A549 (cell line): Measurements from ENCODE around the gene ARID1B. TPM values are rescaled to one million over a fixed set of nuclear protein-coding genes. Genes with fewer than 3 reads are reported as not detected.

Experiments
- ATAC-seq, 2 experiments: fragments of 200-7000 bp in 1 of 2; fragments of >200 bp in 1 of 2; cut with Nextera tagmentation in 1 of 2; cut with Tn5 transposase in 1 of 2; 3 replicates each; pipeline versions ENCODE4 v1.8.0 to v1.9.1; 2018 to 2020; ENCODE audit warnings: mild to moderate bottlenecking in 1 of 2, moderate library complexity in 1 of 2
- CTCF ChIA-PET: fragments of 300-600 bp; sonication (Branson Sonifier 250); formaldehyde crosslinking; extraction: SDS; loops from one replicate; lab custom pipeline; 2021; ENCODE audit warnings: antibody characterized with exemption, inconsistent platforms; lab: Yijun Ruan, JAX
- POLR2A ChIA-PET: fragments of 350-600 bp; formaldehyde crosslinking; extraction: SDS; loops from one replicate; lab custom pipeline; 2021; ENCODE audit warnings: antibody characterized with exemption, inconsistent platforms; lab: Yijun Ruan, JAX
- DNase-seq, 2 experiments: peaks; one replicate each; pipeline versions ENCODE4 v3.0.0 to v3.0.0-alpha.2; 2011 to 2016; ENCODE audit warnings: low read depth in 1 of 2, low spot score in 1 of 2
- FAIRE-seq: peaks from 2 replicates; lab custom pipeline; 2011; peaks lifted over from hg19 to GRCh38; lab: Jason Lieb, UNC
- H3K27ac ChIP-seq, 2 experiments: fragments of >200 bp; sonication (Bioruptor Twin); formaldehyde crosslinking; 3 replicates each; pipeline ENCODE4 v1.5.1; 2016 to 2017
- H3K4me1 ChIP-seq: fragments of >200 bp; sonication (Bioruptor Twin); formaldehyde crosslinking; 3 replicates; pipeline ENCODE4 v1.6.1; 2016
- H3K4me2 ChIP-seq: fragments of >200 bp; sonication (Bioruptor Twin); formaldehyde crosslinking; 3 replicates; pipeline ENCODE4 v1.6.1; 2016
- H3K4me3 ChIP-seq: fragments of >200 bp; sonication (Bioruptor Twin); formaldehyde crosslinking; 3 replicates; pipeline ENCODE4 v1.5.1; 2016
- H3K9me3 ChIP-seq: fragments of >200 bp; sonication (Bioruptor Twin); formaldehyde crosslinking; 3 replicates; pipeline ENCODE4 v1.6.1; 2016
- BCL3 ChIP-seq: fragments of >200 bp; sonication (Bioruptor Twin); formaldehyde crosslinking; IDR thresholded peaks from 3 replicates; pipeline ENCODE4 v1.6.1; 2016
- CBX2 ChIP-seq: fragments of 200-600 bp; sonication (generic); IDR thresholded peaks from 2 replicates; pipeline ENCODE4 v1.6.1; 2016; ENCODE audit warnings: low read depth, mild to moderate bottlenecking, borderline replicate concordance
- CEBPB ChIP-seq, 2 experiments: fragments of >200 bp in 1 of 2; sonication (Bioruptor Twin) in 1 of 2; formaldehyde crosslinking in 1 of 2; IDR thresholded peaks; 2 replicates each; pipeline ENCODE4 v1.6.1; 2012 to 2016
- CTCF ChIP-seq: fragments of >200 bp; sonication (Bioruptor Twin); formaldehyde crosslinking; IDR thresholded peaks from 3 replicates; pipeline ENCODE4 v1.5.1; 2016
- EHF ChIP-seq: fragments of 250-450 bp; sonication (Bioruptor Pico); IDR thresholded peaks from 2 replicates; pipeline ENCODE4 v1.5.0; 2020; ENCODE audit warnings: mild to moderate bottlenecking
- ELK1 ChIP-seq: fragments of 150-350 bp; IDR thresholded peaks from 2 replicates; pipeline ENCODE4 v1.6.1; 2014; ENCODE audit warnings: low read depth, mild to moderate bottlenecking, low read length
- ESRRA ChIP-seq: fragments of 150-350 bp; IDR thresholded peaks from 2 replicates; pipeline ENCODE4 v1.6.1; 2014; ENCODE audit warnings: mild to moderate bottlenecking, low read length, borderline replicate concordance
- FOSB ChIP-seq: fragments of 250-450 bp; sonication (Bioruptor Pico); IDR thresholded peaks from 2 replicates; pipeline ENCODE4 v1.5.0; 2020; ENCODE audit warnings: mild to moderate bottlenecking, moderate library complexity
- FOSL2 ChIP-seq, 2 experiments: fragments of 450-650 bp in 1 of 2; fragments of >200 bp in 1 of 2; sonication (Bioruptor Twin) in 1 of 2; formaldehyde crosslinking; IDR thresholded peaks; 2 replicates each; pipeline versions ENCODE4 v1.5.0 to v1.6.1; 2016 to 2020; ENCODE audit warnings: mild to moderate bottlenecking in 1 of 2, moderate library complexity in 1 of 2
- GATA3 ChIP-seq: IDR thresholded peaks from 2 replicates; pipeline ENCODE4 v1.6.1; 2012; ENCODE audit warnings: borderline replicate concordance
- HES2 ChIP-seq: fragments of >200 bp; sonication (Bioruptor Twin); formaldehyde crosslinking; IDR thresholded peaks from 2 replicates; pipeline ENCODE4 v1.6.1; 2016
- HEYL ChIP-seq: fragments of 250-450 bp; sonication (Bioruptor Pico); IDR thresholded peaks from 2 replicates; pipeline ENCODE4 v1.8.0; 2021; ENCODE audit warnings: mild to moderate bottlenecking, moderate library complexity
- HOXB13 ChIP-seq: fragments of 250-450 bp; sonication (Bioruptor Pico); IDR thresholded peaks from 2 replicates; pipeline ENCODE4 v1.5.0; 2020; ENCODE audit warnings: low read depth, mild to moderate bottlenecking, moderate library complexity
- HOXB5 ChIP-seq: fragments of 250-450 bp; sonication (Bioruptor Pico); IDR thresholded peaks from 2 replicates; pipeline ENCODE4 v1.5.0; 2020; ENCODE audit warnings: mild to moderate bottlenecking, moderate library complexity
- JUN ChIP-seq, 2 experiments: fragments of >200 bp; sonication (Bioruptor Twin); formaldehyde crosslinking; IDR thresholded peaks; 2 replicates in 1 of 2; 3 replicates in 1 of 2; pipeline ENCODE4 v1.6.1; 2016 to 2017
- MAFK ChIP-seq: fragments of 450-650 bp; IDR thresholded peaks from 2 replicates; pipeline ENCODE4 v1.6.1; 2014; ENCODE audit not compliant: partially characterized antibody
- NPAS2 ChIP-seq: fragments of 250-450 bp; sonication (Bioruptor Pico); IDR thresholded peaks from 2 replicates; pipeline ENCODE4 v1.8.0; 2022; ENCODE audit warnings: mild to moderate bottlenecking, moderate library complexity, borderline replicate concordance
- SMC3 ChIP-seq: fragments of >200 bp; sonication (Bioruptor Twin); formaldehyde crosslinking; IDR thresholded peaks from 3 replicates; pipeline ENCODE4 v1.6.1; 2018; ENCODE audit warnings: inconsistent platforms
- USF2 ChIP-seq: fragments of 450-650 bp; IDR thresholded peaks from 2 replicates; pipeline ENCODE4 v1.6.1; 2014; ENCODE audit warnings: antibody characterized with exemption
- ZC3H11A ChIP-seq: fragments of 450-650 bp; IDR thresholded peaks from 2 replicates; pipeline ENCODE4 v1.6.1; 2014; ENCODE audit warnings: antibody characterized with exemption, mild to moderate bottlenecking
- WGBS: methylation state at CpG from one replicate; pipeline ENCODE4 v1.1.6; 2017; ENCODE audit errors: missing lambda C conversion rate; 5-methylcytosine and 5-hydroxymethylcytosine counted together
- polyA plus RNA-seq, 4 experiments: library from polyadenylated mRNA; depleted of rRNA in 3 of 4; stranded (reverse); fragments of >200 nt; fragmentation: RNase III in 1 of 4; extraction: RNeasy Plus Mini Kit Qiagen cat#74134 plus additional on column Dnase treatment in 1 of 4; gene quantifications; 2 replicates in 3 of 4; 3 replicates in 1 of 4; pipeline ENCODE4 v1.2.3, GENCODE V29; 2011 to 2017

The ARID1B gene
- polyA plus RNA-seq, 2 of the 4 experiments (the other 2 are of a cell fraction), result 13.5 to 16.3 TPM

GRCh38 chr6:156729248-156729647 lies 47.9 kb upstream of the ARID1B start:
- DNase-seq (peak in 1 of 2 experiments; percentile 17), FAIRE-seq (no peak), ATAC-seq (no peak)
- H3K4me2 ChIP-seq, result no peak overlapping the region
- 55% methylated on average over 2 of the region's 2 CpGs for WGBS
- no peak overlapping the region for H3K4me3 ChIP-seq
- H3K9me3 ChIP-seq, result no peaks in the 10 kb centered on the region
- ChIA-PET POLR2A (no interaction called here), CTCF (interaction anchor here (1.5 kb wide), 1 partner anchor 9 kb away, joined by 3 read pairs; no protein-coding TSS in a partner anchor)
- no peak overlapping the region for H3K27ac ChIP-seq
- TF ChIP-seq ESRRA (no peak), HEYL (CRISPR knock-in tag) (no peak), FOSB (CRISPR knock-in tag) (no peak), CEBPB (IDR thresholded peaks at IDR 0.05) (no peak), SMC3 (no peak), JUN (IDR thresholded peaks at IDR 0.05) (no peak), HOXB5 (CRISPR knock-in tag) (no peak), HOXB13 (CRISPR knock-in tag) (no peak), BCL3 (no peak), ZC3H11A (no peak), USF2 (no peak), CBX2 (no peak), CTCF (no peak), EHF (CRISPR knock-in tag) (no peak), GATA3 (no peak), HES2 (no peak), MAFK (no peak), NPAS2 (CRISPR knock-in tag) (no peak)
- H3K4me1 ChIP-seq, result peaks cover 7% of the 10 kb centered on the region; the same call in 1 of the 3 replicates

GRCh38 chr6:156731396-156731795 lies 45.8 kb upstream of the ARID1B start:
- POLR2A ChIA-PET, result no interaction called here
- TF ChIP-seq ELK1 (no peak), FOSL2 (IDR thresholded peaks at IDR 0.05) (no peak), FOSL2 (CRISPR knock-in tag; IDR thresholded peaks at IDR 0.05) (0 out of 2 replicates have a peak, but pooled peaks have one; percentile 10)
- peak overlapping the region; percentile 32; the same call in 1 of the 3 replicates for H3K4me2 ChIP-seq
- 26% methylated on average over 4 of the region's 4 CpGs for WGBS
- H3K27ac ChIP-seq, result no peak overlapping the region
- CTCF ChIA-PET, result no interaction called here
- no peak overlapping the region for H3K4me3 ChIP-seq
- DNase-seq (peak in 1 of 2 experiments; percentile 12), FAIRE-seq (no peak), ATAC-seq (peak in 1 of 2 experiments; percentile 69; a peak in 3 of 6 replicates)
- no peaks in the 10 kb centered on the region for H3K9me3 ChIP-seq
- H3K4me1 ChIP-seq, result peaks cover 7% of the 10 kb centered on the region; the same call in 1 of the 3 replicates
